HG02938 (cell line): Measurements from ENCODE around the gene SOHLH2.

Source experiments
- ATAC-seq: cut with Tn5 transposase; IDR thresholded peaks from one replicate; pipeline ENCODE4 v1.9.1; 2021; ENCODE audit warnings: mild to moderate bottlenecking, moderate library complexity; ENCODE audit not compliant: unreplicated experiment

SOHLH2 gene

GRCh38 chr13:36190771-36191170 is 23.6 kb downstream of the SOHLH2 start:
- no peak for ATAC-seq

- no peak for ATAC-seq
Measured at GRCh38 chr13:36188441-36188840, 25.9 kb downstream of the SOHLH2 start.

GRCh38 chr13:36183901-36184300 is 30.5 kb downstream of the SOHLH2 start:
- no peak for ATAC-seq

- no peak for ATAC-seq
Measured at GRCh38 chr13:36175621-36176020, 38.7 kb downstream of the SOHLH2 start.

GRCh38 chr13:36174923-36175322 is 39.4 kb downstream of the SOHLH2 start:
- ATAC-seq, result no peak

- no peak for ATAC-seq
Measured at GRCh38 chr13:36173571-36174322, 40.6 kb downstream of the SOHLH2 start.

GRCh38 chr13:36166046-36166445 is 48.3 kb downstream of the SOHLH2 start:
- no peak for ATAC-seq

GRCh38 chr13:36163809-36164308 is 50.5 kb downstream of the SOHLH2 start:
- ATAC-seq, result no peak

GRCh38 chr13:36163286-36163685 is 51.1 kb downstream of the SOHLH2 start:
- no peak for ATAC-seq

GRCh38 chr13:36160297-36160696 is 54.1 kb downstream of the SOHLH2 start:
- no peak for ATAC-seq

- no peak for ATAC-seq
Measured at GRCh38 chr13:36158611-36159010, 55.7 kb downstream of the SOHLH2 start.

- ATAC-seq, result no peak
Measured at GRCh38 chr13:36157480-36157879, 56.9 kb downstream of the SOHLH2 start.

GRCh38 chr13:36154567-36155291 is 59.6 kb downstream of the SOHLH2 start:
- no peak for ATAC-seq

GRCh38 chr13:36151591-36151990 is 62.8 kb downstream of the SOHLH2 start:
- no peak for ATAC-seq

GRCh38 chr13:36148446-36148845 is 65.9 kb downstream of the SOHLH2 start:
- no peak for ATAC-seq

- no peak for ATAC-seq
Measured at GRCh38 chr13:36147330-36147729, 67.0 kb downstream of the SOHLH2 start.

GRCh38 chr13:36146511-36147269 is 67.7 kb downstream of the SOHLH2 start:
- no peak for ATAC-seq

- no peak for ATAC-seq
Measured at GRCh38 chr13:36143738-36144137, 70.6 kb downstream of the SOHLH2 start.

- no peak for ATAC-seq
Measured at GRCh38 chr13:36142735-36143134, 71.6 kb downstream of the SOHLH2 start.

- ATAC-seq, result no peak
Measured at GRCh38 chr13:36135876-36136275, 78.5 kb downstream of the SOHLH2 start.

- ATAC-seq, result no peak
Measured at GRCh38 chr13:36134632-36135031, 79.7 kb downstream of the SOHLH2 start.
